Measurements from ENCODE around the gene SPAG16. TPM values are rescaled to one million over a fixed set of nuclear protein-coding genes. Genes with fewer than 3 reads are reported as not detected.
"Not testable (repeated sequence)": the region's sequence is repeated elsewhere in the genome, so short reads cannot be mapped to it uniquely, and the experiment has no call there.

SPAG16 gene
- total RNA-seq, 2 experiments from 2014 or later, result 2.8 to 3.2 TPM

DNA sequence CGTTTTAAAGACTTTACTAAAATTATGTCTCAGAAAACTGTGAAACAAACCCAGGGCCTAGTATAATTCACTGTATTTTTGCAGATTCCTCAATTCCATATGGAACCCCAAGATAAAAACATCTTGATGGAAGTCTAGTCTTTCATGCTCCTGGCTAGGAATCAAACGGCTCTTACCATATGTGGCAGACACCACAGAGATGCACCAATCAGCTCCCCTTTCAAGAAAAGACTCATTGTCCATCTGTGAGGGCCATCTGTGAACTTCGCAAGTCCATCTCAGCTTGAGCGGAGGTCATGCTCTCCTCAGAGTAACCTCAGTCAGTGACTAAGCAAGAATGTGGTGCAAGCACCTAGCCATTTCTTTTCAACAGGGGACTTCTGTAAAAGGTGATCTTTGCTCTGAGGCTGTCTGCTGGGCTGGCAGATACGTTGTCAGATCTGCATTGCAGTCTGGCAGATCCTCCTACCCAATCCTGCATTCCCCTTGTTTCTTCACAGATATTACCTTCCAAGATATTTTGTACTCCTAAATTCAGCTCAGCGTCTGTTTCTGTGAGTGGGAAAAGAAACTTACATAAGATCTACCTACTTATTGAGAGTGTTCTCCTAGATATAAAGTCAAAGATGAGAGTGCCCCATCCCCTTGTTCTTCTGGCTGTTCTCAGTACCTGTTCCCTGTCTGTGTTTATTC lies 419.3 kb downstream of the SPAG16 start:
- H3K27ac Mint-ChIP-seq, result no peak overlapping the region
- H3K9me3 ChIP-seq (ENCODE audit: control insufficient read depth in 1 of 2, insufficient read depth in 1 of 2, low read length in 2 of 2), result peaks cover 0 to 20% of the 10 kb centered on the region in 2 experiments
- ATAC-seq (ENCODE audit: poor library complexity), result no peak
- no peaks in the 10 kb centered on the region for H3K27me3 Mint-ChIP-seq
- no peak for TF ChIP-seq CTCF (IDR thresholded peaks at IDR 0.05)
- intact Hi-C loops (cut with DNase I, micrococcal nuclease), result no loop called here
- ChIA-PET POLR2A (no interaction called here), CTCF (no interaction called here)
- H3K36me3 Mint-ChIP-seq (ENCODE audit: low read depth), result no peaks in the 10 kb centered on the region
- H3K4me1 ChIP-seq (ENCODE audit: insufficient read depth, low read length), result no peaks in the 10 kb centered on the region
- no peaks in the 10 kb centered on the region for H3K9me3 Mint-ChIP-seq
- H3K36me3 ChIP-seq (ENCODE audit: insufficient read depth, low read length), result no peaks in the 10 kb centered on the region
- no peak overlapping the region for H3K27ac ChIP-seq (ENCODE audit: low read depth in 1 of 2, low read length in 2 of 2)
- H3K4me3 Mint-ChIP-seq, result no peak overlapping the region
- no peak overlapping the region for H3K4me3 ChIP-seq (ENCODE audit: low read length)
- no peaks in the 10 kb centered on the region for H3K4me1 Mint-ChIP-seq (ENCODE audit: low read depth)
- DNase-seq, result no peak
- H3K27me3 ChIP-seq (ENCODE audit: control insufficient read depth in 1 of 2, insufficient read depth in 2 of 2, low read length in 2 of 2), result no peaks in the 10 kb centered on the region

DNA sequence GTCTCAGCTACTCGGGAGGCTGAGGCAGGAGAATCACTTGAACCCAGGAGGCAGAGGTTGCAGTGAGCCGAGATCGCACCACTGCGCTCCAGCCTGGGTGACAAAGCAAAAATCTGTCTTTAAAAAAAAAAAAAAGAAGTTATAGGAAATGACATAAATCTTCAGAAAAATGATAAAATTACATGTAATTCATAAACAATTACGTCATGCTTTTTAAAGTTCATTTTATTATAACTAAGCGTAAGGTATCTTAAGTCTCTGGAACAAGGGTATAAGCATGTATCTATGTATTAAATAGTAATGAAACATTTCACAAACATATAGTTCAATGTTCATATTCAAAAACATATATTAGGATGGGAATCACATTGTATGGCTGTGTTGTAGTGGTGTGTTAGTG lies 425.9 kb downstream of the SPAG16 start:
- TF ChIP-seq CTCF (IDR thresholded peaks at IDR 0.05), result no peak
- intact Hi-C loops (cut with DNase I, micrococcal nuclease), result no loop called here
- ATAC-seq (ENCODE audit: poor library complexity) (no peak), DNase-seq (no peak)
- Mint-ChIP-seq H3K4me3 (no peak overlapping the region), H3K9me3 (no peaks in the 10 kb centered on the region), H3K36me3 (ENCODE audit: low read depth) (no peaks in the 10 kb centered on the region), H3K4me1 (ENCODE audit: low read depth) (no peaks in the 10 kb centered on the region), H3K27ac (no peak overlapping the region), H3K27me3 (no peaks in the 10 kb centered on the region)
- no peaks in the 10 kb centered on the region for H3K36me3 ChIP-seq (ENCODE audit: insufficient read depth, low read length)
- no peaks in the 10 kb centered on the region for H3K27me3 ChIP-seq (ENCODE audit: control insufficient read depth in 1 of 2, insufficient read depth in 2 of 2, low read length in 2 of 2)
- no peak overlapping the region for H3K4me3 ChIP-seq (ENCODE audit: low read length)
- no peaks in the 10 kb centered on the region for H3K4me1 ChIP-seq (ENCODE audit: insufficient read depth, low read length)
- peaks cover 0 to 5% of the 10 kb centered on the region in 2 experiments for H3K9me3 ChIP-seq (ENCODE audit: control insufficient read depth in 1 of 2, insufficient read depth in 1 of 2, low read length in 2 of 2)
- ChIA-PET CTCF (no interaction called here), POLR2A (no interaction called here)
- H3K27ac ChIP-seq (ENCODE audit: low read depth in 1 of 2, low read length in 2 of 2), result no peak overlapping the region

- CTCF ChIA-PET, result interaction anchor here (0.6 kb wide), 1 partner anchor 177 kb away, joined by 3 read pairs; no protein-coding TSS in a partner anchor
- H3K4me3 Mint-ChIP-seq; H3K4me1 ChIP-seq (ENCODE audit: insufficient read depth, low read length); H3K27me3 ChIP-seq (ENCODE audit: control insufficient read depth in 1 of 2, insufficient read depth in 2 of 2, low read length in 2 of 2); H3K36me3 Mint-ChIP-seq (ENCODE audit: low read depth); H3K27ac Mint-ChIP-seq; H3K27me3 Mint-ChIP-seq; POLR2A ChIA-PET; ATAC-seq (ENCODE audit: poor library complexity); intact Hi-C loops (cut with DNase I, micrococcal nuclease); H3K27ac ChIP-seq (ENCODE audit: low read depth in 1 of 2, low read length in 2 of 2); H3K4me1 Mint-ChIP-seq (ENCODE audit: low read depth); H3K36me3 ChIP-seq (ENCODE audit: insufficient read depth, low read length); DNase-seq; H3K4me3 ChIP-seq (ENCODE audit: low read length); H3K9me3 Mint-ChIP-seq: not testable (repeated sequence)
- H3K9me3 ChIP-seq (ENCODE audit: control insufficient read depth in 1 of 2, insufficient read depth in 1 of 2, low read length in 2 of 2), result peaks cover 0 to 24% of the 10 kb centered on the region in 2 experiments
Measured at GRCh38 chr2:213718411-213718810, 434.1 kb downstream of the SPAG16 start.

DNA sequence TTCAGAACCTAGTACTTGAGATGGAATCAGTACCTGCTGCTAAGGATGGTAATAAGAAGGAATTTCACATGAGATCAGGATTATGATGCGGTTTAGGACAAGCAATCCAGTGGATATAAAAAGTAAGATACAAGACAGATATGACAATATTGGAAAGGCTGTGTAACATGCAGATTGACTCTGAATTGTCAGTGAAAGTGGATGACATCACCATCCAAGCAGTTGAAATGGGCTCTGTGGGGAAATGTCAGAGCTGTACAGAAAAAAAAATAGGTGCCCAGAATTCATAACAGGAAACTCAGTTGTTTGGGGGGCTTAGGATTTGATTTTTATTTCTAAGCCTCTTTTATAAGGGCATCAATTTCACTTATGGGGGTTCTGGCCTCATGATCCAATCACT lies 438.3 kb downstream of the SPAG16 start:
- Histone ChIP-seq H3K9me3 (ENCODE audit: control insufficient read depth in 1 of 2, insufficient read depth in 1 of 2, low read length in 2 of 2) (peaks cover 0 to 21% of the 10 kb centered on the region in 2 experiments), H3K4me1 (ENCODE audit: insufficient read depth, low read length) (no peaks in the 10 kb centered on the region), H3K27me3 (ENCODE audit: control insufficient read depth in 1 of 2, insufficient read depth in 2 of 2, low read length in 2 of 2) (no peaks in the 10 kb centered on the region), H3K27ac (ENCODE audit: low read depth in 1 of 2, low read length in 2 of 2) (no peak overlapping the region), H3K4me3 (ENCODE audit: low read length) (no peak overlapping the region), H3K36me3 (ENCODE audit: insufficient read depth, low read length) (no peaks in the 10 kb centered on the region)
- Mint-ChIP-seq H3K36me3 (ENCODE audit: low read depth) (no peaks in the 10 kb centered on the region), H3K9me3 (no peaks in the 10 kb centered on the region), H3K27me3 (no peaks in the 10 kb centered on the region), H3K27ac (no peak overlapping the region), H3K4me3 (no peak overlapping the region), H3K4me1 (ENCODE audit: low read depth) (no peaks in the 10 kb centered on the region)
- ATAC-seq (ENCODE audit: poor library complexity) (no peak), DNase-seq (no peak)
- intact Hi-C loops (cut with DNase I, micrococcal nuclease), result no loop called here
- no peak for TF ChIP-seq CTCF (IDR thresholded peaks at IDR 0.05)
- ChIA-PET CTCF (no interaction called here), POLR2A (no interaction called here)
